GM12878 (cell line): ENCODE data around the gene SNX8.

Source experiments
- EZH2 ChIP-seq: IDR thresholded peaks from 2 replicates; pipeline ENCODE4 v1.6.1; 2012; ENCODE audit warnings: low read depth, mild to moderate bottlenecking, control low read depth, inconsistent platforms, low read length, borderline replicate concordance; ENCODE audit not compliant: control insufficient read depth
- TF ChIP-seq, protein P1 (sequence below): fragments of 450-650 bp; IDR thresholded peaks from 2 replicates; pipeline ENCODE4 v1.6.1; 2018; ENCODE audit warnings: borderline replicate concordance, mild to moderate bottlenecking; ENCODE audit not compliant: partially characterized antibody

DNA sequence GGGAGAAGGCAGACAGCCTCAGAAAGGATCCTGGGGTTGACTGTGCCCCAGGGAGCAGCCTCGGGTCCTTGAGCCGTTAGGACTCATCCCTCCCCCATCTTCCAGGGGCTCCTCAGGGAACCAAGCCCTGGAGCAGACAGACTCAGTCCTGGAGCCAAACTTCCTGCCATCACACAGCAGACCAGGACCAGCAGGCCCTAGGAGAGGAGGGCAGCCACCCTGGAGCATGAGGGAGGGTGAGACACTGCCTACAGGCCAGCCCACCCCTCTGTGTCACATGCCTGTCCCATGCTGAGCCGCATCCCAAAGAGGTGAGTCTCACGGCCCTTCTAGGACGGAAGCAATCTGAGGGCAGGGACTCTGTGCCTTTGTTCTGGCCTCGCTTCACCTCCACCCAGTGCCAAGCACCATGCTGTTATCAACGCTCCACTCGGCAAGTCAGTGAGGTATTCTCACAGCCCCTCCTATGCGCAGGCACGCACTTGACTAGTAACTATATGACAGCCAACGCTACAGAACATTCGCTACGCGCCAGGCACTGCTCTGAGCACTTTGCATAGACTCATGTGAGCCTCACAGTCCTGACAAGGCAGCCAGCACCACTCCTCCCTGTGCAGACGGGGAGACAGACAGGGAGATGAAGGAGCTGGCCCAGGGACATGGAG is 100.6 kb downstream of the SNX8 start:
- TF ChIP-seq, protein P1, sequence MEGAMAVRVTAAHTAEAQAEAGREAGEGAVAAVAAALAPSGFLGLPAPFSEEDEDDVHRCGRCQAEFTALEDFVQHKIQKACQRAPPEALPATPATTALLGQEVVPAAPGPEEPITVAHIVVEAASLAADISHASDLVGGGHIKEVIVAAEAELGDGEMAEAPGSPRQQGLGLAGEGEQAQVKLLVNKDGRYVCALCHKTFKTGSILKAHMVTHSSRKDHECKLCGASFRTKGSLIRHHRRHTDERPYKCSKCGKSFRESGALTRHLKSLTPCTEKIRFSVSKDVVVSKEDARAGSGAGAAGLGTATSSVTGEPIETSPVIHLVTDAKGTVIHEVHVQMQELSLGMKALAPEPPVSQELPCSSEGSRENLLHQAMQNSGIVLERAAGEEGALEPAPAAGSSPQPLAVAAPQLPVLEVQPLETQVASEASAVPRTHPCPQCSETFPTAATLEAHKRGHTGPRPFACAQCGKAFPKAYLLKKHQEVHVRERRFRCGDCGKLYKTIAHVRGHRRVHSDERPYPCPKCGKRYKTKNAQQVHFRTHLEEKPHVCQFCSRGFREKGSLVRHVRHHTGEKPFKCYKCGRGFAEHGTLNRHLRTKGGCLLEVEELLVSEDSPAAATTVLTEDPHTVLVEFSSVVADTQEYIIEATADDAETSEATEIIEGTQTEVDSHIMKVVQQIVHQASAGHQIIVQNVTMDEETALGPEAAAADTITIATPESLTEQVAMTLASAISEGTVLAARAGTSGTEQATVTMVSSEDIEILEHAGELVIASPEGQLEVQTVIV, result no peak
- no peak for TF ChIP-seq EZH2
